PFSK-1 (cell line): ENCODE data around the gene LSS.

Experiments
- POLR2AphosphoS5 ChIP-seq: IDR thresholded peaks from 2 replicates; pipeline ENCODE4 v1.6.1; 2012; ENCODE audit warnings: low read depth, mild to moderate bottlenecking, control low read depth, low read length, moderate library complexity
- REST ChIP-seq, 2 experiments: IDR thresholded peaks; 2 replicates each; pipeline versions ENCODE4 v1.6.1 to v1.8.0; 2011 to 2012; ENCODE audit warnings: low read depth in 2 of 2, low read length in 2 of 2, control low read depth in 1 of 2, inconsistent platforms in 1 of 2, mild to moderate bottlenecking in 1 of 2, moderate library complexity in 1 of 2; ENCODE audit not compliant: insufficient read depth in 1 of 2
- SIN3A ChIP-seq: IDR thresholded peaks from 2 replicates; pipeline ENCODE4 v1.6.1; 2012; ENCODE audit warnings: mild to moderate bottlenecking, low read length, moderate library complexity, borderline replicate concordance; ENCODE audit not compliant: insufficient read depth
- TAF1 ChIP-seq: IDR thresholded peaks from 2 replicates; pipeline ENCODE4 v1.6.1; 2012; ENCODE audit warnings: low read length, control low read depth, borderline replicate concordance; ENCODE audit not compliant: insufficient read depth

GRCh38 chr21:46213620-46214286 lies 14.8 kb downstream of the LSS start:
- TF ChIP-seq POLR2AphosphoS5 (no peak), REST (IDR thresholded peaks at IDR 0.05; ENCODE audit: insufficient read depth in 1 of 2, low read depth in 2 of 2, low read length in 2 of 2) (no peak), TAF1 (no peak), SIN3A (no peak)
